Tibial nerve (tissue), 4 donors: ENCODE data around the gene TP53.

Source experiments
- CTCF ChIP-seq, 5 experiments: fragments of 200-600 bp in 3 of 5; fragments of 450-650 bp in 2 of 5; sonication (generic) in 3 of 5; IDR thresholded peaks; one replicate each; pipeline ENCODE4 v1.5.1; 2016 to 2019; ENCODE audit warnings: antibody characterized with exemption in 5 of 5, mild to moderate bottlenecking in 3 of 5, moderate library complexity in 2 of 5
- EP300 ChIP-seq, 2 donors: sonication (generic); formaldehyde crosslinking; IDR thresholded peaks; one replicate each; pipeline ENCODE4 v1.6.1; 2017; ENCODE audit warnings: antibody characterized with exemption in 2 of 2, mild to moderate bottlenecking in 1 of 2
- POLR2A ChIP-seq, 2 donors: fragments of 450-650 bp; IDR thresholded peaks; one replicate each; pipeline ENCODE4 v1.6.1; 2017; ENCODE audit warnings: antibody characterized with exemption in 2 of 2, mild to moderate bottlenecking in 2 of 2, moderate library complexity in 2 of 2

GRCh38 chr17:7700510-7700909, 13.2 kb upstream of the TP53 start:
- TF ChIP-seq CTCF (IDR thresholded peaks at IDR 0.05) (no peak), POLR2A (IDR thresholded peaks at IDR 0.05) (no peak), EP300 (IDR thresholded peaks at IDR 0.05) (no peak)
